ENCODE results near the gene TSPAN11.

The TSPAN11 gene

DNA sequence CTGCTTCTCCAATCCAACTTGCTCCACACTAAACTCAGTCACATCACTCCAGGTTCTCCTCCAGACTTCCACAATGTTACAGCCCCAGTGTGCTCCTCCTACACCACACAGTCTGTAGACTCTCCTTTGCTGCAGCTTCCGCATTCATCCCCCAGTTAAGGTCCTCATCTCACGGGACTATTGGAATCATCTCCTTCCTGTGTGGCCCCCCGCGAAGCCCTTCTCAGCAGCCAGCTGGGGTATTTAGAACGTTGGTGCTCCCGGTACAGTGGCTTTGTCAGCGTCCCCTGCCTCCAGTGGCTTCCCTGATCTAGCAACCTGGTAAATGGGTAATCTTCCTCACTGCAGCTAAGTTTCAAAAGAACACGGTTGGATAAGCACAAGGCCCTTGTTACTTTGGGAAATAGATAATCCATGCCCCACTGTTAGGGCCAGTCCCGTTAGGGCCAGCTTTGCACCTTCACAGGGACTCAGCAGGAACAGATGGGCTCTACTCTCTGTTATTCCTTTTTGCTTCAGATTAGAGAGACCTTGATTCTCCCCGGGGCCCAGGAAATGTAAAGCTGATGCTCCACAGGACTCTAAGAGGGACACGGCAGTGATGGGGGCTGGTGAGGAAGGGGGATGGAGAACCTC is 823 bp upstream of the TSPAN11 start:
- TF ChIP-seq, protein P1, sequence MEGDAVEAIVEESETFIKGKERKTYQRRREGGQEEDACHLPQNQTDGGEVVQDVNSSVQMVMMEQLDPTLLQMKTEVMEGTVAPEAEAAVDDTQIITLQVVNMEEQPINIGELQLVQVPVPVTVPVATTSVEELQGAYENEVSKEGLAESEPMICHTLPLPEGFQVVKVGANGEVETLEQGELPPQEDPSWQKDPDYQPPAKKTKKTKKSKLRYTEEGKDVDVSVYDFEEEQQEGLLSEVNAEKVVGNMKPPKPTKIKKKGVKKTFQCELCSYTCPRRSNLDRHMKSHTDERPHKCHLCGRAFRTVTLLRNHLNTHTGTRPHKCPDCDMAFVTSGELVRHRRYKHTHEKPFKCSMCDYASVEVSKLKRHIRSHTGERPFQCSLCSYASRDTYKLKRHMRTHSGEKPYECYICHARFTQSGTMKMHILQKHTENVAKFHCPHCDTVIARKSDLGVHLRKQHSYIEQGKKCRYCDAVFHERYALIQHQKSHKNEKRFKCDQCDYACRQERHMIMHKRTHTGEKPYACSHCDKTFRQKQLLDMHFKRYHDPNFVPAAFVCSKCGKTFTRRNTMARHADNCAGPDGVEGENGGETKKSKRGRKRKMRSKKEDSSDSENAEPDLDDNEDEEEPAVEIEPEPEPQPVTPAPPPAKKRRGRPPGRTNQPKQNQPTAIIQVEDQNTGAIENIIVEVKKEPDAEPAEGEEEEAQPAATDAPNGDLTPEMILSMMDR (IDR thresholded peaks at IDR 0.05; ENCODE audit: low read length), result no peak
- TF ChIP-seq EZH2 (IDR thresholded peaks at IDR 0.05; ENCODE audit: borderline replicate concordance, low read length), result no peak
- H4K20me1 ChIP-seq (ENCODE audit: insufficient read depth, low read length), result no peaks in the 10 kb centered on the region
- H3K4me2 ChIP-seq (ENCODE audit: low read length), result no peak overlapping the region
- H3K27me3 ChIP-seq (ENCODE audit: insufficient read depth, low read length), result peaks cover 8% of the 10 kb centered on the region
- no peak overlapping the region for H3K9ac ChIP-seq (ENCODE audit: low read length)
- no peaks in the 10 kb centered on the region for H3K9me2 ChIP-seq (ENCODE audit: low read depth, low read length)
- H3K4me1 ChIP-seq (ENCODE audit: insufficient read depth, low read length, severe bottlenecking), result no peaks in the 10 kb centered on the region
- no peak overlapping the region for H3K4me3 ChIP-seq (ENCODE audit: low read depth, low read length, poor library complexity, severe bottlenecking)
- H3F3A ChIP-seq (ENCODE audit: insufficient read depth, low read length), result no peaks in the 10 kb centered on the region; the same call in 1 of the 2 replicates
- H3K79me2 ChIP-seq (ENCODE audit: insufficient read depth, low read length), result no peaks in the 10 kb centered on the region
- H3K36me3 ChIP-seq (ENCODE audit: insufficient read depth, low read length), result no peaks in the 10 kb centered on the region
- H3K9me3 ChIP-seq (ENCODE audit: low read length), result no peaks in the 10 kb centered on the region
- no peak overlapping the region for H3K27ac ChIP-seq (ENCODE audit: low read depth, low read length, poor library complexity, severe bottlenecking)
- H2AFZ ChIP-seq (ENCODE audit: low read length), result no peak overlapping the region

DNA sequence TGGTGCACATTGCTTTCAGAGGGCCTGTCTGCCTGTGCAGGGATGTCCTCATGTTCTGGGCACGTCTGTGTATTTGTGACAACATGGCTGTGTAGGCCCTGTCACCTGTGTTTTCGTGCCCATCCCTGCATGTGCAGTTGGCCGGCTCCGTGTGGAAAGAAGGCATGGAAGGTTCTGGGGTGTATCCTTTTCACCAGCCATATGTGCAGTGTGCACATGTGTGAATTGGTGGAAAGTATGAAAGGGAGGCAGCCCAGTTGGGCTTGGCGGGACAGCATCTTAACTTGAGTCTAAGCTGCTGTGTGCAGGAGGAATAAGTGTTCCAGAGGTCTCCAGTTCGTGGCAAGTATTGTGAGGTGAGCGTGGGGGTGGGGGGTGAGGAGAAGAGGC is 669 bp downstream of the TSPAN11 start:
- Histone ChIP-seq H3F3A (ENCODE audit: insufficient read depth, low read length) (no peaks in the 10 kb centered on the region), H3K79me2 (ENCODE audit: insufficient read depth, low read length) (no peaks in the 10 kb centered on the region), H3K4me2 (ENCODE audit: low read length) (no peak overlapping the region), H3K9ac (ENCODE audit: low read length) (no peak overlapping the region), H3K4me1 (ENCODE audit: insufficient read depth, low read length, severe bottlenecking) (no peaks in the 10 kb centered on the region), H3K27ac (ENCODE audit: low read depth, low read length, poor library complexity, severe bottlenecking) (no peak overlapping the region), H3K9me2 (ENCODE audit: low read depth, low read length) (no peaks in the 10 kb centered on the region), H2AFZ (ENCODE audit: low read length) (no peak overlapping the region), H3K9me3 (ENCODE audit: low read length) (no peaks in the 10 kb centered on the region), H3K36me3 (ENCODE audit: insufficient read depth, low read length) (no peaks in the 10 kb centered on the region), H3K27me3 (ENCODE audit: insufficient read depth, low read length) (peaks cover 4% of the 10 kb centered on the region), H3K4me3 (ENCODE audit: low read depth, low read length, poor library complexity, severe bottlenecking) (no peak overlapping the region), H4K20me1 (ENCODE audit: insufficient read depth, low read length) (no peaks in the 10 kb centered on the region)
- no peak for TF ChIP-seq EZH2 (IDR thresholded peaks at IDR 0.05; ENCODE audit: borderline replicate concordance, low read length)
- TF ChIP-seq, protein P1 (IDR thresholded peaks at IDR 0.05; ENCODE audit: low read length), result no peak

DNA sequence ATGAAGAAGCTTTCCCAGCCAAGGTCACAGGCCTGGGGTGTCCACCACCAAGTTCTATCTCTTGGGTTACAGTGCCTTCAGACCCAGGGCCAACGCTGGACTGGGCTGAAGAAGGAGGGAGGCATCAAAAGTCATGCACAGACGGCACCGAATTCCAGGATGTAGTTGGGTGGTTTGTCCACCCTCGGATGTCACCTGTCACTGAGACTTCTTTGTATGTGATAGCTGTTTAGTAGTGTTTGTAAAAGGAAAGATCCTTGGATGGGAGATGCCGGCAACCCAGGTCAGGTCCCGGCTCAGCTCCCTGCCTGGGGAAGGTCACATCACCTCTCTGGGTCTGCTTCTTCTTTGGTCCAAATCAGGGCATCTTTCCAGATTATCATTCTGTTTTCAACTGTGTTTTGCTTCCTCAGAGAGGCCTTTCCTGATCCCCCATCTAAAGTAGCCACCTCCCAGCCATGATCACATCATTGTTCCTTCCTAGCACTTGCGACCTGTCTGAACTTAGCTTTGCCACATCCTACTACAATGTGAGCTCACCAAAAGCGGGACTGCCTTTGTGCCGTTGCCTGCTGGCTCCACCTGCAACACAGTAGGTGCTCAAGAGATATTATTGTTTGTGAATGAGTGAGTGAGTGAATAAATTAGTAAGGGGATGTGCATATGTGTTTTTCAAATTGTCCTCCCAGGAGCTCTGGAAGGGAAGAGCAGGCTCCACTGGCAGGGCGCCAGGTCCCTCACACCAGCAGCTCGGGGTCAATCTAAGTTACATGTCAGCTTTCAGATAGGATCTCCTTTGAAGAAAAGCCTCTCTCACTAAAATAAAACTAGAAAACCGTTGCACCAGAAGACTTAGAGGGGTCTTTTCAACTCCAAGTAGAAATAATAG is 2.1 kb downstream of the TSPAN11 start:
- Histone ChIP-seq H3K9me2 (ENCODE audit: low read depth, low read length) (no peaks in the 10 kb centered on the region), H3K79me2 (ENCODE audit: insufficient read depth, low read length) (no peaks in the 10 kb centered on the region), H4K20me1 (ENCODE audit: insufficient read depth, low read length) (no peaks in the 10 kb centered on the region), H3K36me3 (ENCODE audit: insufficient read depth, low read length) (no peaks in the 10 kb centered on the region), H3K4me2 (ENCODE audit: low read length) (no peak overlapping the region), H3F3A (ENCODE audit: insufficient read depth, low read length) (no peaks in the 10 kb centered on the region), H3K27ac (ENCODE audit: low read depth, low read length, poor library complexity, severe bottlenecking) (no peak overlapping the region), H3K27me3 (ENCODE audit: insufficient read depth, low read length) (peaks cover under 1% of the 10 kb centered on the region), H2AFZ (ENCODE audit: low read length) (no peak overlapping the region), H3K9me3 (ENCODE audit: low read length) (no peaks in the 10 kb centered on the region), H3K9ac (ENCODE audit: low read length) (no peak overlapping the region), H3K4me3 (ENCODE audit: low read depth, low read length, poor library complexity, severe bottlenecking) (no peak overlapping the region), H3K4me1 (ENCODE audit: insufficient read depth, low read length, severe bottlenecking) (no peaks in the 10 kb centered on the region)
- TF ChIP-seq EZH2 (IDR thresholded peaks at IDR 0.05; ENCODE audit: borderline replicate concordance, low read length), result no peak
- TF ChIP-seq, protein P1 (IDR thresholded peaks at IDR 0.05; ENCODE audit: low read length), result no peak

Data from OCI-LY1 (cell line).